ENCODE measurements around the gene NPTX2.

NPTX2 gene

DNA sequence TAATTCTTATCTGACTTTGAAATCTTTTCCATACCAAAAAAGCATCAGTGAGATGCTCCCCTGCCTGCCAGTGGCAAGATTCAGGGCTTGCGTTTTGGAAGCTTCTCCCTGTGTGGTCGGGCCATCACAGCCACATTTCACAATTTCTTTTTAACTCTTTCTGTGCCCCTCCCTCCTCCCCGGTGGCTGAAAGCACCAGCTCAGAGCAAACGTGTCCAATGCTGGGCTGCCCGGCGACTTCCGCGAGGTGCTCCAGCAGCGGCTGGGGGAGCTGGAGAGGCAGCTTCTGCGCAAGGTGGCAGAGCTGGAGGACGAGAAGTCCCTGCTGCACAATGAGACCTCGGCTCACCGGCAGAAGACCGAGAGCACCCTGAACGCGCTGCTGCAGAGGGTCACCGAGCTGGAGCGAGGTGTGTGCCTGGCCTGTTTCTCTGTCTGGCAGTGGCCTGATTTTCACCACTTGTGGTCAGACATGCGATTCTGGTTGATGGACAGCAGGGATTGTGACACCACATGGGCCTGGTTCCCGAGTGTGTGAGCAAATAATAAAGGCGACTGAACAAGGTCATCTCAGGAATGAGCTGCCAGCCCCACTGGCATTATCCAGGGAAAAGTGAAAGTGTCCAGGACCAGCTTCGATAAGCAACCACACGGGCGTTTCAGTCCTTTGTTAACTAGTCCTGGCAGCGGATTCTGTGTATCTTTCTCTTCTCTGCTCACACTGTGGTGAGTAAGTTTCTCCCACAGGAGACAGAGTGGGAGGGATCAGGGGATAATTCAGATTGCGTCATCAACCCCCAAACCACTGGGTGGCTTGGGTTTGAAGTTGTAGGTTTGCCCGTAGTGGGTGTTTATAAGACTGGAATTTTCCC lies 2.6 kb downstream of the NPTX2 start:
- peak; percentile 71 for DNase-seq

GRCh38 chr7:98621573-98622482 lies 4.7 kb downstream of the NPTX2 start:
- no peak for DNase-seq

GRCh38 chr7:98622926-98623325 lies 5.8 kb downstream of the NPTX2 start:
- no peak for DNase-seq

- no peak for DNase-seq
These were observed 7.8 kb downstream of the NPTX2 start for GRCh38 chr7:98624846-98625420.

DNA sequence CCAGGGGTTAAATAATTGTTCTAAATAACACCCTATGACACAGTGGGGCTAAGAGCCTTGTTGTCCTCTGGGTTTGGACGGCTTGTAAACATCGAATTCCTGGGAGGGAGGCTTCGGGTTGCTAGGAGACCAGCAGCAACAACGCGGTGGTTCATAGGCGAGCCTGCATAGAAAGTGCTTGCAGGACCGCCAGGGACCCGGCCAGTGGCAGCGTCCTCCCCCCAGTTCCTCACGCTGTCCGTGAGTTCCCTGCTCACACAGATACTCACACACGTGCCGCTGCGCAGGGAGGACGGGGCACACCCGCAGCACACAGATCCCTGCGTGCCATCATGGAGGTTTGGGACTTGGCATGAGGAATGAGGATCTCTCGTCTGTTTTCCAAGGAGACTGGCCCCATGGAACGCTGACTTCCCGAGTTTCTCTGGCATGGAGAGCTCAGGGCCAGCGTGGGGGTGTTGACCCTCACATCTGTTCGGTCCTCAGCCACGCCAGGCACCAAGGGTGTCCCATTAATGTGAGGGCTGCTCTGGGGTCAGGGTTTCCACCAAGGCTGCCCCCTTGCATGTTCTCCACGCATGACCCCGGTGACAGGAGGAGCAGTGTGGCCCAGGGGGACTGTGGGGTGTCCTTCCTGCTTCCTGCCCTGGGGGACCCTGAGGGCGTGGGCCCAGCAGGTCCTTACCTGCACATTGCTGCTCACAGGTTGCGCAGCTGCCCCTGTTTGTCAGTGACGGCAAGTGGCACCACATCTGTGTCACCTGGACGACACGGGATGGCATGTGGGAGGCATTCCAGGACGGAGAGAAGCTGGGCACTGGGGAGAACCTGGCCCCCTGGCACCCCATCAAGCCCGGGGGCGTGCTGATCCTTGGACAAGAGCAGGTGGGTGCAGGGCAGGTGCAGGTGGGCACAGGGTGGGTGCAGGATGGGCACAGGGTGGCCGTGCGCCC lies 9.7 kb downstream of the NPTX2 start:
- DNase-seq: no peak

DNA sequence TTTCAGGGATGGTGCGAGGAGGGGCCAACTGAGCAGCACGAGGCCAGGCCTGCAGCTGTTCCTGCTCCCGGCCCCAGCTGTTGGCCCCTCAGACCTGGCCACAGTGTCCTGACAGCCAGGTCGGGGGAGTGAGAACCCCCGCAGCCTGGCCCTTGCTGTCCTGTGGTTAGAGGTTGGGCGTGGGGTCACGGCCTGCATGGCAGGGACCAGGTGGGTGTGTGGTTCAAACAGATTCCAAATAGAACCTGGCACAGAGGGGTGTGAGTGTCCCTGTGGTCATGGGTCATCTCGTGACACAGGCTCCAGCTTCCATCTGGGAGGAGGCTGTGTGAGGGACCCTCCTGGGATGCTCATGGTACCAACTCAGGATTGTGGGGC lies 10.3 kb downstream of the NPTX2 start:
- DNase-seq: no peak

DNA sequence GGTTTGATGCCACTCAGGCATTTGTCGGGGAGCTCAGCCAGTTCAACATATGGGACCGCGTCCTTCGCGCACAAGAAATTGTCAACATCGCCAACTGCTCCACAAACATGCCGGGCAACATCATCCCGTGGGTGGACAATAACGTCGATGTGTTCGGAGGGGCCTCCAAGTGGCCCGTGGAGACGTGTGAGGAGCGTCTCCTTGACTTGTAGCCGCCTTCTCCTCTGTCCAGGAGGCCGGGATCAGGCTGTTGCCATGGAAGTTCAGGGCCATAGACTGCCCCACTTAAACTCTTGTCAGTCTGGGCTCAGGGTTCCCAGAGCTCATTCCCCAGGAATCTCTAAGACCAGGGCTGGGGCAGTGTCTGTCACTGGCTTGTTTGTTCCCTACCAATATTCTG lies 11.3 kb downstream of the NPTX2 start:
- DNase-seq: no peak

DNA sequence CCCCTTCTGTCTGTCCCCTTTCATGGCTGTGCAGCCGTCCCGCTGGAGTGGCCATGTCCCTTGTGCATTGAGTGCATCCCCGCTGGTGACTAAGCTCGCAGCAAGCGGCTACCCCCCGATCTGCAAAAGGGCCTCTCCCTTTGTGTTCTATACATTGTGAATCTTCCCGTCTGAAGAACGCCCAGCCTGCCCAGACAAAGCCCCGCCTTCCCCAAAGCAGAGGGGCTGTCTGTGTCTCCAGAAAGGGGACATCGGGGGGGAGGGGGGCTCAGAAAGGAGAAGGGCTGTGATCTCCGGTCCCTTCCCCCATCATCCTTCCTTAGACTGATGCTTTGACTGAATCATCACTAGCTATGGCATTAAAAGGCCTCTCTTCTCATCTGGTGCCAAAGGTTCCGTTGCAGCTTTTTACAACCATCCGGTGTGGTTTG lies 11.9 kb downstream of the NPTX2 start:
- no peak for DNase-seq

- no peak for DNase-seq
These were observed 13.1 kb downstream of the NPTX2 start for GRCh38 chr7:98630149-98630548.

- no peak for DNase-seq
These were observed 13.7 kb downstream of the NPTX2 start for GRCh38 chr7:98630770-98631169.

GRCh38 chr7:98638853-98639252 lies 21.8 kb downstream of the NPTX2 start:
- DNase-seq: no peak

DNA sequence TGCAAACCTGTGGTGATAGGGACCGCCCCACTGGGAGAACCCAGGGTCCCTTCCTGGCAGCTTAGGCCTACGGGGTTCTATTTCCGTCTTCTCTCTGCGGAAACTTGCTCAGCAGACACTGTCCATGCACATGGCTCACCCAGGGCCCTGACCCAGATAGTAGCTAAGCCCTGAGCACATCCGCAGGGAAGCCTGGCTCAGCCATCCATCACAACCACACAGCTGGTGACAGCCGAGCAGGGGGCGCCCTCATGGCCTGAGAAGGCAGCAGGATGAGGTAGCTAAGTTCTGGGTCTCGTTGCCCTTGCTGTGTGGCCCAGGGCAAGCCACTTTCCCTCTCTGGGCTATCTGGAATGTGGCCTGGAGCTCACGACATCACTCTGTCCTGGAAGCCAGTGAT lies 23.3 kb downstream of the NPTX2 start:
- no peak for DNase-seq

DNA sequence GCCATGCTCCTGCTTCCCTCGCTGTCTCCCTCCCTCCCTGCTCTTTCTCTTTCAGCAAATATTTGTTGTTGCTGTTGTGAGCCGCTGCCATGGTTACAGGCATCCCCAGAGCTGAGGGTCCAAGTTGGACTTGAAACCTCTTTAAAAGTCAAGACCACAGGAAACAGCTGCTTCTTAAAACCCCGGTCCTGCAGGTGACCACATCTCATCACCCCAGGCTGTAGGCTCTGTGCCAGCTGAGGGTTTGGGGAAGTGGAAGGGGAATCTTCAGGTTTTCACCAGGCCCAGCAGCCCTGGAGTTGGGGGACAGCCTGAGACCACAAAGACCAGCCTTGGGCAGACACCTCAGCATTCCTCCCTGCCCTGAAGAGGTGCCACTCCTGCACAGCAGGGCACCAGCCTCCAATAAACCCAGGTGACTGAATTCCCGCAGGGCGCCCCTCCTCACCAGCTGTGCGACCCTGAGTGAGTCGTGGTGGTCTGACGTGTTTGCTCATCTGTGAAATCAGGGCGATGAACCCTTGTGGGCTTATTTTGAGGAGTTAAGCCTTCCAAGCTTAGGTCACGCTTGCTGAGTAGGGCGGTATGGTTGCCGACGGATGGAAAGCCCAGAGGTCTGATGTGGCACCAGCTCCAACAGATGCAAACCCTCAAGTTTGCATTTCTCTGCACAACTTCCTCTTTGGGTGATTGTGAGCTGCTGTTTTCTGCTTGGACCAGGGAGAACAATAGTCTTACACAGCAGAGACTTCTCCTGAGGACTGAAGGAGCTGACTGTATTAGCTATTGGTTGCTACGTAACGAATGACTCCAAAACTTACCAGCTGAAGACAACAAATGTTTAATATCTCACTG lies 24.8 kb downstream of the NPTX2 start:
- DNase-seq: no peak

- DNase-seq: no peak
These were observed 26.3 kb downstream of the NPTX2 start for GRCh38 chr7:98643236-98643985.

DNA sequence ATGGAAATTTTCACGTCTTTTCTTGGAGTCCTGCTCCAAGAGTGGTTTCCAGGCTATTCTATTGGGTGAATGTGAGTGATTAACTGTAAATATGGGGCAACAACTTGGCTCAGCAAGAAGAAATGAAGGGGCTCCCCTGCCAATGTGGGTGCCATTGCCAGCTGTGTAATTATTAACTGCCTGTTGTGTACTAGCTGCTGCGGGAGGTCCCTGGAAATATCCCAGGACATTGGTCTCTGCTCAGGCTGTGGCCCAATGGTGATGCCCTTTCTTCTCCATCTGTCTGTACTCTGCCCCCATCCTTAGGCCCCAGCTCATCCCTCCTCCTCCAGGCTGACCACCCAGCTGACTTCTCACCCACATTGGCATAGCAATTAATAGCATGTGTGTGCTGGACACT lies 29.4 kb downstream of the NPTX2 start:
- DNase-seq: no peak

- DNase-seq: no peak
These were observed 30.2 kb downstream of the NPTX2 start for GRCh38 chr7:98647326-98647725.

DNA sequence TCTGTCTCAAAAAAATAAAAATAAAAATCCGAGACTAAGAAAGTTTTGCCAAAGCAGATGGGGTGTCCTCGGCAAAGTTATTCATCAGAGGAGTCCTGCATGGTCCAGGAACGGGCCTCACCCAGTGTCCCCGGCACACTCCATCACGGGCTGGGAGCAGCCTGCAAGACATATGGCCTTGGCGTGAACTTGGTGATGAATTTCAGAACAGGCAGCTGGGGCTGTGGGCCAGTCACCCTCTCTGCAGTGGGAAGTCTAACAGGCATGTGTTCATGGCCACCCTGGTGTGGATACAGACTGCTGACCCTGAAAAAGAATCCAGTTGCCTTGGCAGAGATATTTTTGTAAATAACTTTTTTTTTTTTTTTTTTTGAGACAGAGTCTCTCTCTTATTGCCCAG lies 34.7 kb downstream of the NPTX2 start:
- no peak for DNase-seq

DNA sequence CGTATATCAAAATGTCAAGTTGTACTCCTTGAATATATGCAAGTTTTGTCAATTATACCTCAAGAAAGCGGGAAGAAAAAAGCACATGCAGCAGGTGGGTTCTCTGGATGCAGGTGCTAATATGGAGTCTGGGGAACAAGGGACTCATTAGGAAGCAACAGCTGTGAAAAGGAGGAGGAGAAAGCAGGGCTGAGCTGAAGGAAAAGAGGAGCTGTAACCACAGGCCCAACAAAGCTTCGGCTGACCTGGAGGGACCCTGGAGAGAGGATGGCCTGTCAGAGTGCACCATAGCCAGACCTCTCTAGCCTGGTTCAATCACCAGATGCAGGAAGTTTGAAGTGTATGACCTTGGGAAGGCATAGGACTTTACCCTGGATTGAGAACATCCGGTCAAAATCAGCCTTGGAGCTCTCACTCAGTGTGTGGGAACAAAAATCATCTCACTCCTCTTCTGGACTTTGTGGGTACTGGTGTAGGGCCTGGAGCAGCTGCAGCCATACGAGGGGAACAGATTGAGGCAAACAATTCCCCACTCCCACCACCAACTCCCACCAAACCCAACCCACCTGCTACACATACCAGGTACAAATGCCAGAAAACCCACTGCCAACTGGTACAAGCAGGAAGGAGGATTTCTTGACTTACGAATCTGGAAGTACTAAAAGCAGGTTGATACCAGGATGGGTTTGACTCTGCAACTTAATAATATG lies 36.7 kb downstream of the NPTX2 start:
- DNase-seq: no peak

GRCh38 chr7:98654524-98655272 lies 37.6 kb downstream of the NPTX2 start:
- no peak for DNase-seq
